GM21528 (cell line): ENCODE measurements around the gene LAMC3.
"Not testable (repeated sequence)": the region's sequence is repeated elsewhere in the genome, so short reads cannot be mapped to it uniquely, and the experiment has no call there.

Experiments
- ATAC-seq: cut with Tn5 transposase; IDR thresholded peaks from one replicate; pipeline ENCODE4 v1.9.1; 2021; ENCODE audit warnings: mild to moderate bottlenecking, moderate library complexity; ENCODE audit not compliant: unreplicated experiment, low FRiP score

Gene LAMC3

DNA sequence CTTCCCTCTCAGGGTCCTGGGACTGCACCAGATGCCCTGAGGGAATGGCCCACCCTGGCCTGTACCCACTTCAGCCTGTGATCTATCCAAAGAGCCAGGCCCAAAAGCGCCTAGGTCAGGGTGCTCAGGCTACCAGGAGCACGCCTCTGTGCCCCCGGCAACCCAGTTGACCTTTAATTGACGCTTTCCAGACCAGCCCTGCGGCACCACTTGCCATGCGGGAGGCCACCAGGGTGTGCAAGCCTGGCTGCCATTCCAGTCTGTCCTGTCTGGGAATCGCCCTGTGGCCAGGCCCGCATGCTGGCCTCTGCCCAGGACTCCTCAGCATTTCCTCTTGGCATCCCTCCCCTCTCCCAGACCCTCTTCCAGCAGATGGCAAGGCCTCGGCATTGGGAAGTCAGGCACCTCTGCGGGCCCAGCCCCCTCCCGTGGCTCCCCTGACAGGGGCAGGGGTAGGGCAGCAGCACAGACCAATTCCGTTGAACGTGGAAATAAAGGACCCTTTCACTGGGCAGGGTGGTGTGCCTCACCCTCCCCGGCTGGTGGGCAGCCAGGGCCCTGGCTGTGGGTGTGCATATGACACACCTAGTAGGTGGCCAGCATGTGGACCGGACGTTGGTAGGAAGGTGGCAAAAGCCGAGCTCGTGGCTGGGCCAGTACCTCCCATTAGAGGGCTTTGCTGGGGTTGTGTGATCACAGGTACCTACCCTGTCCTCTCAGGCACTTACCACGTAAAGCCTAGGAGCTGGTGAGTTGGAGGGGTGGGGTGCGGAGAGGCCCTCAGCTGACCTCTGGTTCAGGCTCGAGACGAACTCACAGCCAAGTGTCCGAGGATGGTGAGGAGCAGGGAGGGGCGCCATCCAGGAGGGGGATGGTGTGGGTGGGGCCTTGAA is 83.8 kb downstream of the LAMC3 start:
- ATAC-seq = no peak

DNA sequence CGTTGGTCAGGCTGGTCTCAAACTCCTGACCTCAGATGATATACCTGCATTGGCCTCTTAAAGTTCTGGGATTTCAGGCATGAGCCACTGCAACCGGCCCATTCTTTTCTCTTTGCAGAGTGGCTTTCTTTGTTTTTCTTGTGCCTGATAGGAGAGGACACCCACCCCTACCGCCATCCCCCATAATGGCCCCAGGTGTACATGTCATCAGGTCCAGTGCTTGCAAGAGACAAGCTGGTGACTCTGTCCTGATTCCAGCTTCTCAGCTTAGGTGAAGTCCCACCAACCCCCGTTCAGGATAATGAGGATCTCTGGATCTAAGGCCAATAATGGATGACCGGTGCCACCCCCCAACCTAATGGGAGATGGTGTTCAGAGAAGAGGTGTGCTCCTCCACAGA is 85.0 kb downstream of the LAMC3 start:
- ATAC-seq = no peak

DNA sequence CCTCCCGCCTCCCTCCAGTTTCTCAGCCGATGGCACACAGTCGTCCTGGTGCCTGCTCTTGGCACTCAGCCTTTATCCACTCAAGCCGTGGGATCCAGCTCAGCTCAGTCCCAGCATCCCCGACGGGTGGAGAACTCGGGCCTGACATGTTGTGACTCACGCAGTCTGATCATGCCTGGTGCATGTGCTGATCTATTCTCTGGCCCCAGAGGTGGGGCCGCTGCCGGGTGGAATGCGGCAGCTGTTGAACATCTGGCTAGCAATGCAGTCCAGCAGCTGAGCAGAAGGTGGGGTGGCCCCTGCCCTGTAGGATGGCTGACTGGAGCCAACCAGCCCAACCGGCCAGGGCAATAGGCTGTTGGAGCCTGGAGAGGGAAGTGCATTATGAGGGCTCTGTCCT is 85.6 kb downstream of the LAMC3 start:
- no peak for ATAC-seq

- no peak for ATAC-seq
Measured at GRCh38 chr9:131095666-131096268, 86.8 kb downstream of the LAMC3 start.

GRCh38 chr9:131096269-131097125 is 87.5 kb downstream of the LAMC3 start, which contains the start of gene AIF1L:
AIF1L (plus strand) TSS chr9:131096531; CDS start chr9:131096630, 99 bp downstream.
- no peak for ATAC-seq

- no peak for ATAC-seq
Measured at GRCh38 chr9:131097126-131097947, 88.4 kb downstream of the LAMC3 start.

DNA sequence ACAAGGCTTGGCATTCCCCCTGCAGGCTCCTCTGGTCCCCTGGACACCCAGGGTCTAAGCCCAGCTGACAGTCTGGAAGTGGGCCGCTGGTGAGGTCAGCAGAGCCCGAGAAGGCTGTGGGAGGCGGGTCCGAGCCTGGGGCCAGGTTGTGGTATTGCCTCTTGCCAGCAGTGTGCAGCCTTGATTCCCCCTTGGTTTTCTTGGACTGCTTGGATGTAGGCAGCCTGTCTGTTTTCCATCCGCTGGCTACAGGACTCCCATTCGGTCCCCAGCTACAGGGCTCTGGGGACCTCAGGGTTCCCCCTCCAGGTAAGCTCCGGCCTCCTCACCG is 88.9 kb downstream of the LAMC3 start:
- ATAC-seq = no peak

DNA sequence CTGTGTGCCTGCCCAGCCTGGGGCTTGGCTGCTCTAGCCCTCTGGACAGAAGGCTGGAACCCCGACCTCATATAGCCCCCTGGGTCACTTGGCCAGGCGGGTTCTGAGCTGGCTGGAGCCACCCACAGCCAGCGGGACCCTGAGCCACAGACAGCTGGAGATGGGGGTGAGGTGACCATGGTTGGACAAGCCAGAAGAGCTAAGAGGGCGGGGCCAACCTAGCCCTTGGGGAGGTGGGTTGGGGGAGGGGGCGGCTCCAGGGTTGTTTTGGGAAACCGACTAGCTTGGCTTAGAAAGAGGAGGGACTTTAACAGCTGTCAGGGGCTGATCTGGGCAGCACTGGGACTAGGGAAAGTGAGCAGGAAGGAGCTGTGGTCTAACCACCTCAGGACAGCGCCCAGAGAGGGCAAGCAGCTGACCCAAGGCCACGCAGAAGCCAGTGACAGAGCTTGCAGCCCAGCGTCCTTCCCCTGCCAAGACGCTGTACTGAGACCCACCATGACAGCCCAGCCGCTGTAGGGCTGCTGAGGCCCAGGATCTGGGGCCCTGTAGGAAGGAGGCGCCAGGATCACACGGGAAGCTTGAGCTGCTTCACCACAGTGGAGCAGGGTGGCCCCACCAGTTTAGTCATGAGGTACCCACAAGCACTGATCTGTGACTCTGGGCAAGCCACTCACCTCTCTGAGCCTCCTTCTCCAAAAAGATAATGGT is 89.6 kb downstream of the LAMC3 start:
- no peak for ATAC-seq

- ATAC-seq = no peak
Measured at GRCh38 chr9:131099102-131099606, 90.2 kb downstream of the LAMC3 start.

DNA sequence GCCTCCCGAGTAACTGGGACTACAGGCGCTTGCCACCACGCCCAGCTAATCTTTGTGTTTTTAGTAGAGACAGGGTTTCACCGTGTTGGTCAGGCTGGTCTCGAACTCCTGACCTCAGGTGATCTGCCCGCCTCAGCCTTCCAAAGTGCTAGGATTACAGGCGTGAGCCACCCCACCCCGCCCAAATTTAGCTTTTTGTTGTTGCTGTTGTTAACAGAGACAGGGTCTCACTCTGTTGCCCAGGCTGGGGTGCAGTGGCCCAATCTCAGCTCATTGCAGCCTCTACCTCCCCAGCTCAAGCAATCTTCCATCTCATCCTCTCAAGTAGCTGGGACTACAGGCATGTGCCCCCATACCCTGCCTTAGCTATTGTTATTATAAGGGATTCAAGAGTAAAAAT is 90.9 kb downstream of the LAMC3 start:
- ATAC-seq = not testable (repeated sequence)

DNA sequence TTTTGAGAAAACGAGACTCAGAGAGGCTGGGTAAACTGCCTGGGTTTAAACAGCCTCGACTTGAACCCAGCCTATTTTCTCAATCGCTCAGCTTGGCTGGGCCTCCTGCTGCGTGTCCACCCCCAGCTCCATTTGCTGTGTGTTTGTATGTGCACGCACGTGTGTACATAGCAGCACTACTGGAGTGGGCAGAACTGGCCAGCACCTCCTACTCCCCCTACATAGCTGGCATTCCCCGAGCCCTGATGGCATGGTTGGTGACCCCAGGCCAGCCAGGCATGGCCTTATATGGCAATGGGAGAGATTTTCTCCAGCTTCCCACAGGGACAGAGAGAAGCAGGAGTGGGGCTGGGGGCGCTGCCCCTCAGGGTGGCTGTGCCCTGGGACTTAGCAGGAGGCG is 91.5 kb downstream of the LAMC3 start:
- no peak for ATAC-seq

GRCh38 chr9:131101207-131101964 is 92.4 kb downstream of the LAMC3 start:
- ATAC-seq = no peak

DNA sequence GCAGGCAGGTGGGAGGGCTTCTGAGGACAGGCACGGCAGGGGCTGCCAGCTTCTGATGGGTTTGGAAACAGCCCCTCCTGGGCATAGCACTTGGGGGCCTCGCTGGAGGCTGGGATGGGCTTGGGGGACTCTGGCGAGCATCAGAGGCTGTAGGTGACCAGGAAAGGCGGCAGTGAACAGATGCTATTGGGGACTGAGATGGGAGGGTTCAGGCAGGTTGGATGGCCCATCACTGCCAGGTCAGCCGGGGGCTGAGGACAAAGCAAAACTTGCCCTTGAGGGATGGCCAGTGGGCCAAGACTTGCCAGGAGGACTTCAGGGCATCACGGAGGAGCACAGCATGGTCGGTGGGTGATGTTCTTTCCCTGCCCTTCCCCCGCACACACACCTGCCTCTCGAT is 94.0 kb downstream of the LAMC3 start:
- ATAC-seq = no peak

DNA sequence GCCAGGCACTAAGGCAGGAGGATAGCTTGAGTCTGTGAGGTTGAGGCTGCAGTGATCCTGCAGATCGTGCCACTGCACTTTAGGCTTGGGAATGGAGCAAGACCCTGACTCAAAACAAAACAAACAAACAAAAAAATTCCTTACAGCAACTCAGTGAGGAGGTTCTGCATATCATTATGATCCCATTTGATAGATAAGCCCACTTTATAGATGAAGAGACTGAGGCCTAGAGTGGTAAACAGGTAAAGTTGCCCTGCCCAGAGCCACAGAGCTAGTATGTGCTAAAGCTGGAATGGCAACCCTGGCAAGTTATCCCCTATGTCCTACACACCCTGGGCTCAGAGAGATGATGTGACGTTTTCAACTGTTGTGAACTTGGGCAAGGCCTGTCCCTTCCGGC is 94.6 kb downstream of the LAMC3 start:
- ATAC-seq = no peak

DNA sequence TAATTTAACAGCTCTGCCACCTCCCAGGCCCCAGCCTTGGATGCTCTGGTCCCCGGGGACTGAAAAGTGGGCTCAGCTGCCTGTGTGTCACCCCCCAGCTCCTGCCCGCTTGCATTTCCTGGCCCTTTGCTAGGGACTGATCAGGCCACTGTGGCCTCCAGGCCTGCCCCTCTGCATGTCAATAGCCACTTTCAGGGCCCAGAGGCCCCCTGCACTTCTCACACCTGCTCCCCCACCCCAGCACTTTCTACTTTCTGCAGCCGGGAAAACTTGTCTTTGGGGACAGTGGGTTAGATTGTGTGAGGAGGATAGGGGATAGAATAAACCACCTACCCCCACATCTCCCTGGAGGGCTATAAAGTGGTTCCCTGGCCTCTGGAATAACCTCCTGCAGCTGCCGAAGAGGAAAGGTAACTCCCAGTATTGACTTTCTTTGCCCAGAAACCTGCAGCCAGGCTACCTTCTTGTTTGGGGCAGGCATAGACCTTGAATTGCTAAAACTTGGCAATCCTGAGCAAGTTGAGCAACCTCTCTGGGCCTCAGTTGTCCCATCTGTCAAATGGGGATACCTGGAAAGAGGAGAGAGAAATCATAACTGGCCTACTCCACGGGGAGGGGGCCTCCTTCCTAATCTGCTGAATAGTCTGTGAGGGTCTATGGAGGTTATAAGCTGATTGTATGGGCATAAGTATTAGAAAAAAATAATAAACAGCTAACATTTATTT is 95.2 kb downstream of the LAMC3 start:
- ATAC-seq = no peak

DNA sequence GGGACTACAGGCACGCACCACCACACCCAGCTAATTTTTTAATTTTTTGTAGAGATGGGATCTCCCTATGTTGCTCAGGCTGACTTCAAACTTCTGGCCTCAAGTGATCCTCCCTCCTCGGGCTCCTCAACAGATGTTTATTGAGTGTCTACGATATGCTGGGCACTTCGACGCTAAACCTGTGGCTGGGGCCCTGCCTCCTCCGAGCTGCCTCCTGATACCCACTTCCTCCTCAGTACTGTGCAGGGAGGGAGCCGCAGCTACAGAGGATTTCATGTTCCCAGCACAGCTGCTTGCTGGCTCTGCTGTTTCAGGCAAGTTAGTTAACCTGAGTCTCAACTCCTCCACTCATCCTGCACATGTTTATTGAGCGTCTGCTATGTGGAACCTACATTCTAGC is 97.0 kb downstream of the LAMC3 start:
- ATAC-seq = no peak

DNA sequence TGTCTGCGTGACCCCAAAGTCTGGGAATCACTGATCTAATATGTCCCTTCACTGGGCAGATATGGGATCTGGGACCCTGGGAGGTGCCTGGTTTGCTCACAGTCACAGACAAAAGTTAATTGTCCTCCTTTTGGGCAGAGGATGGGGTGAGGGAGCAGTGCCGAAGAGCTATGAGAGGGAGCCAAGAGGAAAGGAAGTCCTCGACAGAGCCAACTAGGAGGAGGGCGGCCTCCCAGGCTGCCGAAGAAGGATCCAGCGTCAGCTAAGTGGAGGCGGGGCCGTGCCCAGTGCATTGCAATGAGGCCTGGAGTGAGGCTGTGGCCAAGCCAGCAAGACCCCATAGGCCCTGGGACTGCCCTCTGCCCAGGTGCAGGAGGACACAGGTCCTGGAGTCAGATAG is 98.8 kb downstream of the LAMC3 start:
- no peak for ATAC-seq

GRCh38 chr9:131111186-131111853 is 102.3 kb downstream of the LAMC3 start:
- ATAC-seq = no peak
